Common myeloid progenitor, CD34-positive (primary cell): Measurements from ENCODE around the gene PTPN14.
"Not testable (repeated sequence)": the region's sequence is repeated elsewhere in the genome, so short reads cannot be mapped to it uniquely, and the experiment has no call there.

Experiments used
- CTCF ChIA-PET: fragments of 350-600 bp; sonication (Branson Sonifier 250); formaldehyde crosslinking; loops from one replicate; lab custom pipeline; 2021; ENCODE audit warnings: antibody characterized with exemption; lab: Charles Lee
- POLR2A ChIA-PET: fragments of 350-600 bp; sonication (Branson Sonifier 250); formaldehyde crosslinking; loops from one replicate; lab custom pipeline; 2021; ENCODE audit warnings: antibody characterized with exemption; lab: Charles Lee
- DNase-seq, 3 donors: peaks; one replicate each; pipeline versions ENCODE4 v3.0.0 to v3.0.0-alpha.2; 2013
- H3K27ac ChIP-seq, 2 experiments: 1 replicate in 1 of 2; 2 replicates in 1 of 2; pipeline ENCODE4 v1.7.0; 2013; ENCODE audit warnings: inconsistent platforms in 2 of 2, low read length in 2 of 2, mild to moderate bottlenecking in 2 of 2, low read depth in 1 of 2, moderate library complexity in 1 of 2; ENCODE audit not compliant: severe bottlenecking in 2 of 2, insufficient read depth in 1 of 2, poor library complexity in 1 of 2
- H3K27me3 ChIP-seq, 5 experiments: replicated peaks in 2 of 5; 1 replicate in 3 of 5; 2 replicates in 2 of 5; pipeline versions ENCODE4 v1.6.1 to v1.7.0; 2013; ENCODE audit warnings: low read length in 4 of 5, mild to moderate bottlenecking in 2 of 5, moderate library complexity in 2 of 5, inconsistent platforms in 1 of 5; ENCODE audit not compliant: insufficient read depth in 5 of 5, control insufficient read depth in 4 of 5
- H3K36me3 ChIP-seq, 4 experiments: 1 replicate in 2 of 4; 2 replicates in 2 of 4; pipeline versions ENCODE4 v1.6.1 to v1.7.0; 2013; ENCODE audit warnings: low read length in 3 of 4, control low read depth in 1 of 4, mild to moderate bottlenecking in 1 of 4; ENCODE audit not compliant: control insufficient read depth in 4 of 4, insufficient read depth in 4 of 4
- H3K4me1 ChIP-seq, 4 experiments: 1 replicate in 3 of 4; 2 replicates in 1 of 4; pipeline versions ENCODE4 v1.6.1 to v1.7.1; 2013; ENCODE audit warnings: low read length in 3 of 4, mild to moderate bottlenecking in 3 of 4, control low read depth in 1 of 4, inconsistent platforms in 1 of 4, moderate library complexity in 1 of 4; ENCODE audit not compliant: control insufficient read depth in 4 of 4, insufficient read depth in 4 of 4; ENCODE audit errors: control extremely low read depth in 1 of 4
- H3K4me3 ChIP-seq, 7 experiments: 1 replicate in 4 of 7; 2 replicates in 3 of 7; pipeline versions ENCODE4 v1.5.1 to v1.7.0; 2013; ENCODE audit warnings: mild to moderate bottlenecking in 7 of 7, low read length in 6 of 7, moderate library complexity in 6 of 7, inconsistent platforms in 2 of 7, low read depth in 2 of 7, control low read depth in 1 of 7; ENCODE audit not compliant: insufficient read depth in 4 of 7, control insufficient read depth in 1 of 7; ENCODE audit errors: extremely low read depth in 1 of 7
- H3K9me3 ChIP-seq, 5 experiments: 1 replicate in 4 of 5; 2 replicates in 1 of 5; pipeline versions ENCODE4 v1.6.1 to v1.7.1; 2013; ENCODE audit warnings: low read length in 4 of 5, mild to moderate bottlenecking in 2 of 5, inconsistent platforms in 1 of 5, low read depth in 1 of 5, moderate library complexity in 1 of 5; ENCODE audit not compliant: control insufficient read depth in 4 of 5, insufficient read depth in 2 of 5; ENCODE audit errors: control extremely low read depth in 1 of 5
- WGBS: methylation state at CpG from one replicate; pipeline ENCODE4 v1.1.5; 2013; ENCODE audit not compliant: insufficient coverage; 5-methylcytosine and 5-hydroxymethylcytosine counted together

Gene PTPN14

GRCh38 chr1:214397497-214397896, 153.9 kb downstream of the PTPN14 start:
- H3K9me3 ChIP-seq, result no peaks in the 10 kb centered on the region
- H3K4me3 ChIP-seq, result no peak overlapping the region
- H3K27me3 ChIP-seq, result no peaks in the 10 kb centered on the region
- DNase-seq, result no peak
- ChIA-PET CTCF (interaction anchor here (1.4 to 2.3 kb wide), 2 partner anchors 9 to 187 kb away, joined by 5 to 8 read pairs; no protein-coding TSS in a partner anchor), POLR2A (no interaction called here)
- H3K36me3 ChIP-seq, result no peaks in the 10 kb centered on the region
- 83% methylated on average over 1 of the region's 2 CpGs for WGBS
- H3K27ac ChIP-seq, result no peak overlapping the region
- peaks cover 0 to 2% (median 0%) of the 10 kb centered on the region in 4 experiments for H3K4me1 ChIP-seq

GRCh38 chr1:214396330-214396729, 155.1 kb downstream of the PTPN14 start:
- no peaks in the 10 kb centered on the region for H3K27me3 ChIP-seq
- H3K27ac ChIP-seq, result no peak overlapping the region
- whole genome bisulfite sequencing, result no CpG with 5 or more reads among the region's 3 CpGs
- no peak for DNase-seq
- peaks cover 0 to 2% (median 0%) of the 10 kb centered on the region in 4 experiments for H3K4me1 ChIP-seq
- ChIA-PET POLR2A (no interaction called here), CTCF (interaction anchor here (0.8 to 2.3 kb wide), 3 partner anchors 8 to 188 kb away, joined by 3 to 8 read pairs (median 5); no protein-coding TSS in a partner anchor)
- H3K9me3 ChIP-seq, result no peaks in the 10 kb centered on the region
- H3K36me3 ChIP-seq, result no peaks in the 10 kb centered on the region
- no peak overlapping the region for H3K4me3 ChIP-seq

- H3K9me3 ChIP-seq, H3K27me3 ChIP-seq, POLR2A ChIA-PET, DNase-seq, H3K36me3 ChIP-seq, H3K27ac ChIP-seq, H3K4me1 ChIP-seq, CTCF ChIA-PET, H3K4me3 ChIP-seq: not testable (repeated sequence)
- 93% methylated on average over 3 of the region's 5 CpGs for WGBS
Observed at GRCh38 chr1:214394569-214394968, 156.8 kb downstream of the PTPN14 start.

GRCh38 chr1:214393086-214393485, 158.3 kb downstream of the PTPN14 start:
- POLR2A ChIA-PET, result no interaction called here

DNA sequence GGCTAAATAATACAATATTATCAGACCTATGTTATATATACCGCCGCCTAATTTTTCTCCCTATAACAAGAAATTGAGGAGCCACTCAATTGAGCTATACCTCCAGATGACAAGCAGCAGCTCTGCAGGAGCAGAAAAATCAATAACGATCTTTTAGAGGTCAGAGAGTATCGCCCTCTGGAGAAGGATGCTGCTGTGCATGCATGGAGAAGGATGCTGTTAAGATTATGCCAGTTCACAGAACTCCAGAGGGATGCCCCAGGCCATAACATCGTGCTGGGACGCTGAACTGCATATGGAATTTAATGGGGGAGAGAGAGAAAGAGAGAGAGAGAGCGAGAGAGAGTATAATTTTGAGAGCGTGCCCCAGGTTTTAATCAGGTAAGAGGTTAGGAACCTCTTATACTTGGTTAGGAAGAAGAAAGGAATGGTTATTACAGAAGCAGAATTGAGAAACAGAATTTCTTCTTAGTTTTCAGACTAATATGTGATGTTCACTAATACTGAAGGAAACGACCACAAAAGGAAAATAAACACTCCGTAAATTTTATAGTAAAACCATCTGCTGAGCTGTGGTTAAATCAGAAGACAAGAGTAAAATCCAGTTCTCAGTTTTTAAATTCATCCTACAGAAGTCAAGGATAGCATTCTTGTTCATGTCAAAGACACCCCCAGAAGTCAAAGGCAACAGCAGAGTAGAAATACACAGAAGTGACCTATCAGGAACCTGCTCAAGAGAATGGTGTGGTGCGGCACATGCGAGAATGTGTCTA, 159.3 kb downstream of the PTPN14 start:
- WGBS, result 98% methylated on average over 7 of the region's 12 CpGs
- no peaks in the 10 kb centered on the region for H3K27me3 ChIP-seq
- peaks cover 0 to 2% (median 0%) of the 10 kb centered on the region in 4 experiments for H3K4me1 ChIP-seq
- no peaks in the 10 kb centered on the region for H3K9me3 ChIP-seq
- POLR2A ChIA-PET, result no interaction called here
- H3K36me3 ChIP-seq, result no peaks in the 10 kb centered on the region
- no peak for DNase-seq
- H3K27ac ChIP-seq, result no peak overlapping the region
- CTCF ChIA-PET, result no interaction called here
- no peak overlapping the region for H3K4me3 ChIP-seq

More at GRCh38 chr1:214393086-214393485, 158.3 kb downstream of the PTPN14 start:
- H3K27ac ChIP-seq, result no peak overlapping the region
- no peak for DNase-seq
- 97% methylated on average over 12 of the region's 12 CpGs for WGBS
- H3K4me1 ChIP-seq, result peaks cover 0 to 2% (median 0%) of the 10 kb centered on the region in 4 experiments
- H3K4me3 ChIP-seq, result no peak overlapping the region
- CTCF ChIA-PET, result interaction anchor here (1.2 kb wide), 1 partner anchor 191 kb away, joined by 3 read pairs; no protein-coding TSS in a partner anchor
- no peaks in the 10 kb centered on the region for H3K36me3 ChIP-seq
- H3K27me3 ChIP-seq, result no peaks in the 10 kb centered on the region
- H3K9me3 ChIP-seq, result no peaks in the 10 kb centered on the region

- Histone ChIP-seq H3K4me1 (no peaks in the 10 kb centered on the region), H3K9me3 (no peaks in the 10 kb centered on the region), H3K36me3 (no peaks in the 10 kb centered on the region), H3K27ac (no peak overlapping the region), H3K27me3 (no peaks in the 10 kb centered on the region), H3K4me3 (no peak overlapping the region)
- CTCF ChIA-PET, result interaction anchor here (0.9 to 5.4 kb wide), 7 partner anchors 7 to 246 kb away, joined by 3 to 56 read pairs (median 4); no protein-coding TSS in a partner anchor
- WGBS, result no CpG with 5 or more reads among the region's 4 CpGs
- no peak for DNase-seq
- POLR2A ChIA-PET, result no interaction called here
Observed at GRCh38 chr1:214389734-214390133, 161.7 kb downstream of the PTPN14 start.

DNA sequence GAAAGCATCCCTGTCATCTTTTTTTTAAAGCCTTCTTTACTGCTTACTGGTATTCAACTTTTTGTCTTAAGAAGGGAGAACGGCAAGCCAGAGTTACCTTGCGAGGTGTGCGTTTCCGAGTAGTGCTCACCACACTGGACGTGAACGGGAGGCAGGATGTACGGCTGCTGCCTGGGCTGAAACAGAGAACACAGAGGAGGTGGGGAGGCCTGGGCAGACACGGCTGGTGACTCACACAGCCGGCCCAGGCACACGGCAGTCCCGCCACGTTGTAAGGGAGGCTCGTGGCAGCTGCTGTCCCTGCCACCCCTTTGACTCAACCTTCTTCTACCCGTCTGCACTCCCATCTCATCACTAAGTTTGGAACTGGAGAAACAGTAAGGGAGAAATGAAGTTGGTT, 164.7 kb downstream of the PTPN14 start:
- 99% methylated on average over 12 of the region's 14 CpGs for WGBS
- Histone ChIP-seq H3K36me3 (peaks cover 0 to 2% (median 0%) of the 10 kb centered on the region in 4 experiments), H3K9me3 (no peaks in the 10 kb centered on the region), H3K4me3 (no peak overlapping the region), H3K27ac (no peak overlapping the region), H3K4me1 (no peaks in the 10 kb centered on the region), H3K27me3 (no peaks in the 10 kb centered on the region)
- POLR2A ChIA-PET, result no interaction called here
- CTCF ChIA-PET, result interaction anchor here (0.9 to 5.4 kb wide), 3 partner anchors 11 to 198 kb away, joined by 3 to 56 read pairs (median 3); no protein-coding TSS in a partner anchor
- no peak for DNase-seq
